HFFc6 (cell line): ENCODE measurements around the gene IZUMO3. TPM values are rescaled to one million over a fixed set of nuclear protein-coding genes. Genes with fewer than 3 reads are reported as not detected.

ENCODE experiments used
- DNase-seq: peaks from one replicate; pipeline ENCODE4 v3.0.0-alpha.2; 2018
- H3K27ac Mint-ChIP-seq: 2 replicates; pipeline ENCODE4 v1.8.0; 2020; ENCODE audit warnings: mild to moderate bottlenecking, mixed read lengths
- H3K27me3 Mint-ChIP-seq: 2 replicates; pipeline ENCODE4 v1.8.0; 2021; ENCODE audit warnings: mild to moderate bottlenecking, moderate library complexity, mixed read lengths; ENCODE audit not compliant: insufficient read depth
- H3K36me3 Mint-ChIP-seq: 2 replicates; pipeline ENCODE4 v1.8.0; 2021; ENCODE audit warnings: low read depth, mixed read lengths
- H3K4me1 Mint-ChIP-seq: 2 replicates; pipeline ENCODE4 v1.8.0; 2020; ENCODE audit warnings: low read depth, mixed read lengths
- H3K4me3 Mint-ChIP-seq: 2 replicates; pipeline ENCODE4 v1.8.0; 2020; ENCODE audit warnings: mild to moderate bottlenecking, moderate library complexity, mixed read lengths
- H3K9me3 Mint-ChIP-seq: 2 replicates; pipeline ENCODE4 v1.8.0; 2020; ENCODE audit warnings: mild to moderate bottlenecking, mixed read lengths
- CTCF ChIP-seq: fragments of 200-600 bp; sonication (generic); IDR thresholded peaks from 2 replicates; pipeline ENCODE4 v1.5.0; 2021; ENCODE audit warnings: antibody characterized with exemption, mild to moderate bottlenecking
- total RNA-seq, 6 experiments: library from RNA; stranded (reverse); fragmentation: NEBNext Ultra II Directional; extraction: Animal tissue kit (Norgen Biotek cat#: 25700); gene quantifications; 2 replicates in 1 of 6; 3 replicates in 5 of 6; pipeline ENCODE4 v1.2.3, GENCODE V29; 2021

IZUMO3 gene
- total RNA-seq, 6 experiments from 2014 or later: not detected

- peaks cover 12% of the 10 kb centered on the region for H3K9me3 Mint-ChIP-seq
- no peak overlapping the region for H3K27ac Mint-ChIP-seq
- H3K4me3 Mint-ChIP-seq: no peak overlapping the region
- TF ChIP-seq CTCF: no peak
- DNase-seq: no peak
- H3K4me1 Mint-ChIP-seq: no peaks in the 10 kb centered on the region
- H3K36me3 Mint-ChIP-seq: no peaks in the 10 kb centered on the region
- H3K27me3 Mint-ChIP-seq: no peaks in the 10 kb centered on the region
Observed at GRCh38 chr9:24572406-24572805, 26.7 kb upstream of the IZUMO3 start.

- H3K9me3 Mint-ChIP-seq: peaks cover 24% of the 10 kb centered on the region
- TF ChIP-seq CTCF: no peak
- no peak overlapping the region for H3K27ac Mint-ChIP-seq
- H3K36me3 Mint-ChIP-seq: no peaks in the 10 kb centered on the region
- DNase-seq: no peak
- H3K27me3 Mint-ChIP-seq: no peaks in the 10 kb centered on the region
- no peak overlapping the region for H3K4me3 Mint-ChIP-seq
- no peaks in the 10 kb centered on the region for H3K4me1 Mint-ChIP-seq
Observed at GRCh38 chr9:24561957-24562356, 16.3 kb upstream of the IZUMO3 start.

- TF ChIP-seq CTCF: no peak
- Mint-ChIP-seq H3K4me3 (no peak overlapping the region), H3K4me1 (no peaks in the 10 kb centered on the region), H3K36me3 (no peaks in the 10 kb centered on the region), H3K9me3 (peaks cover 15% of the 10 kb centered on the region), H3K27me3 (no peaks in the 10 kb centered on the region), H3K27ac (no peak overlapping the region)
- no peak for DNase-seq
Observed at GRCh38 chr9:24553183-24553552, 7.5 kb upstream of the IZUMO3 start.

GRCh38 chr9:24552526-24553182, 7.0 kb upstream of the IZUMO3 start:
- Mint-ChIP-seq H3K27ac (no peak overlapping the region), H3K4me3 (no peak overlapping the region), H3K36me3 (no peaks in the 10 kb centered on the region), H3K4me1 (no peaks in the 10 kb centered on the region), H3K9me3 (peaks cover 16% of the 10 kb centered on the region), H3K27me3 (no peaks in the 10 kb centered on the region)
- no peak for DNase-seq
- TF ChIP-seq CTCF: no peak

GRCh38 chr9:24545285-24545684, 412 bp downstream of the IZUMO3 start:
- Mint-ChIP-seq H3K27ac (no peak overlapping the region), H3K4me3 (no peak overlapping the region), H3K27me3 (peaks cover 2% of the 10 kb centered on the region; the same call in 1 of the 2 replicates), H3K4me1 (no peaks in the 10 kb centered on the region), H3K36me3 (no peaks in the 10 kb centered on the region), H3K9me3 (peaks cover 43% of the 10 kb centered on the region)
- TF ChIP-seq CTCF: no peak
- no peak for DNase-seq
